ENCODE measurements around the gene ZNF157. TPM values are rescaled to one million over a fixed set of nuclear protein-coding genes. Genes with fewer than 3 reads are reported as not detected.

ZNF157 gene
- polyA plus RNA-seq, 3 donors: not detected

GRCh38 chrX:47448165-47448806 lies 77.9 kb downstream of the ZNF157 start:
- Mint-ChIP-seq H3K4me3 (no peak overlapping the region), H3K27me3 (ENCODE audit: low read depth in 3 of 3) (peaks cover 0 to 3% (median 0%) of the 10 kb centered on the region in 3 donors), H3K27ac (no peak overlapping the region), H3K9me3 (peaks cover 39 to 85% (median 70%) of the 10 kb centered on the region in 7 donors), H3K36me3 (peaks cover 43 to 50% of the 10 kb centered on the region in 2 donors), H3K4me1 (no peaks in the 10 kb centered on the region)
- Histone ChIP-seq H3K27me3 (ENCODE audit: control insufficient read depth in 2 of 2, insufficient read depth in 2 of 2, low read length in 2 of 2) (no peaks in the 10 kb centered on the region), H3K27ac (ENCODE audit: low read depth in 1 of 2, low read length in 2 of 2) (no peak overlapping the region), H3K79me2 (ENCODE audit: insufficient read depth, low read length) (no peaks in the 10 kb centered on the region), H2AFZ (ENCODE audit: insufficient read depth, low read depth, low read length, poor library complexity, severe bottlenecking) (no peak overlapping the region), H3K9me3 (replicated peaks in 1 of 2; ENCODE audit: control insufficient read depth in 1 of 2, insufficient read depth in 1 of 2, low read length in 2 of 2) (peaks cover 44 to 85% of the 10 kb centered on the region in 2 donors), H3K36me3 (replicated peaks in 1 of 2; ENCODE audit: control insufficient read depth in 1 of 2, insufficient read depth in 2 of 2, low read length in 2 of 2) (peaks cover 31 to 63% of the 10 kb centered on the region in 2 donors), H3K9ac (ENCODE audit: insufficient read depth, low read length, poor library complexity, severe bottlenecking) (no peak overlapping the region), H4K20me1 (ENCODE audit: insufficient read depth, low read length) (no peaks in the 10 kb centered on the region), H3K4me1 (ENCODE audit: control insufficient read depth in 1 of 2, insufficient read depth in 2 of 2, low read length in 2 of 2) (no peaks in the 10 kb centered on the region), H3K4me3 (replicated peaks in 1 of 3; ENCODE audit: low read depth in 2 of 3, low read length in 3 of 3) (peak overlapping the region in 1 of 3 experiments; percentile 4), H3K4me2 (replicated peaks; ENCODE audit: extremely low read depth, low read length, poor library complexity, severe bottlenecking) (no peak overlapping the region)
- no peak for TF ChIP-seq CTCF (IDR thresholded peaks at IDR 0.05)
- intact Hi-C loops (cut with micrococcal nuclease): no loop called here
- no CpG with 5 or more reads among the region's 6 CpGs for WGBS (ENCODE audit: insufficient coverage)
- DNase-seq: no peak

GRCh38 chrX:47452112-47452511 lies 81.7 kb downstream of the ZNF157 start:
- no peak overlapping the region for H3K4me3 ChIP-seq (replicated peaks in 1 of 3; ENCODE audit: low read depth in 2 of 3, low read length in 3 of 3)
- Mint-ChIP-seq H3K9me3 (peaks cover 45 to 83% (median 63%) of the 10 kb centered on the region in 7 donors), H3K4me3 (no peak overlapping the region), H3K36me3 (peaks cover 76 to 85% of the 10 kb centered on the region in 2 donors), H3K27ac (no peak overlapping the region), H3K27me3 (ENCODE audit: low read depth in 3 of 3) (peaks cover 0 to 3% (median 0%) of the 10 kb centered on the region in 3 donors), H3K4me1 (no peaks in the 10 kb centered on the region)
- WGBS (ENCODE audit: insufficient coverage): no CpG with 5 or more reads among the region's 8 CpGs
- no peak overlapping the region for H2AFZ ChIP-seq (ENCODE audit: insufficient read depth, low read depth, low read length, poor library complexity, severe bottlenecking)
- H3K9me3 ChIP-seq (replicated peaks in 1 of 2; ENCODE audit: control insufficient read depth in 1 of 2, insufficient read depth in 1 of 2, low read length in 2 of 2): peaks cover 35 to 70% of the 10 kb centered on the region in 2 donors
- H3K4me1 ChIP-seq (ENCODE audit: control insufficient read depth in 1 of 2, insufficient read depth in 2 of 2, low read length in 2 of 2): no peaks in the 10 kb centered on the region
- H3K79me2 ChIP-seq (ENCODE audit: insufficient read depth, low read length): no peaks in the 10 kb centered on the region
- no peaks in the 10 kb centered on the region for H4K20me1 ChIP-seq (ENCODE audit: insufficient read depth, low read length)
- no peak overlapping the region for H3K4me2 ChIP-seq (replicated peaks; ENCODE audit: extremely low read depth, low read length, poor library complexity, severe bottlenecking)
- TF ChIP-seq CTCF (IDR thresholded peaks at IDR 0.05): no peak
- no peak for DNase-seq
- no peak overlapping the region for H3K27ac ChIP-seq (ENCODE audit: low read depth in 1 of 2, low read length in 2 of 2)
- H3K36me3 ChIP-seq (replicated peaks in 1 of 2; ENCODE audit: control insufficient read depth in 1 of 2, insufficient read depth in 2 of 2, low read length in 2 of 2): peaks cover 55 to 95% of the 10 kb centered on the region in 2 donors
- intact Hi-C loops (cut with micrococcal nuclease): no loop called here
- H3K27me3 ChIP-seq (ENCODE audit: control insufficient read depth in 2 of 2, insufficient read depth in 2 of 2, low read length in 2 of 2): no peaks in the 10 kb centered on the region
- no peak overlapping the region for H3K9ac ChIP-seq (ENCODE audit: insufficient read depth, low read length, poor library complexity, severe bottlenecking)
